Amygdala (tissue), 56 donors: ENCODE data around the gene RAD51B.

ENCODE experiments used
- DNase-seq, 56 donors: peaks; one replicate each; lab custom pipeline; 2025; lab: John Stamatoyannopoulos, UW

The RAD51B gene

DNA sequence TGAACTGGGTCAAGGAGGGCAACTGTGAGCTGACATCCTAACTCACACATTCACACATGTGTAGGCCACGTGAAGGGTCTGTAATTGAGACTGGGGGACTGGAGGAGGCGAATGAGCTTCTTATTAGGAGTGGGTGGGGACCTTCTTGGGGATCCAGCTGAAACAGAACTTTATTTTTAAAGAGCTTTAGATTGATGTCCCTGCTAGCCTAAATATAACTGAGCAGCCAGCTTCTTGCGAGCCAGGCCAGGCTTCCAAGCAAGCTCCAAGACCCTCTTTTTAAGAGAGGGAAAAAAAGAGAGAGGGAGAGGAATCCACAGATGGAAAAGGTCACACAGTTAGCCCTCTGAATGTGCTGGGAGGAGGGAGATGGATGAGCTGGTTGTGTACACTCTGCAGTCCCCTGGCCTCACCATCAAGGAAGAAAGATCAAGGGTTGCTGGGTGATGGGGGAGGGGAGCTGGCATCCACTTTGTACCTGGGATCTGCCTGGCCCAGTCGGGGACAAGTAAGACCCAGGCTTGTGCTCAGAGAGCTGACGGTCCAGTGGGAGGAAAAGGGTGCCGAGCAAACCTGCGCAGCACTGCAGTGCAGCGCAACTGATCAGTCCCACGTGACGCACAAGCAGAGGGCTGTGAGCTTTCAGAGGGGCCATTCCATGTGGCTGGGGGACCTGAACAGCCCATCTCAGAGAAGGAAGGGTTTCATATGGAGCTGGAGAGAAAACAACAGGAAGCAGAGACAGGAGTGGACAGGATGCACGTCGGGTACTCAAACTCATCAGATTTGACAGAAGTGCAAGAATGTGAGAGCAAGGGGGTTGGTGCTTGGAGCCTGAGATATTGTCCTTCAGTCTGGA is 818.8 kb downstream of the RAD51B start:
- DNase-seq: no peak

DNA sequence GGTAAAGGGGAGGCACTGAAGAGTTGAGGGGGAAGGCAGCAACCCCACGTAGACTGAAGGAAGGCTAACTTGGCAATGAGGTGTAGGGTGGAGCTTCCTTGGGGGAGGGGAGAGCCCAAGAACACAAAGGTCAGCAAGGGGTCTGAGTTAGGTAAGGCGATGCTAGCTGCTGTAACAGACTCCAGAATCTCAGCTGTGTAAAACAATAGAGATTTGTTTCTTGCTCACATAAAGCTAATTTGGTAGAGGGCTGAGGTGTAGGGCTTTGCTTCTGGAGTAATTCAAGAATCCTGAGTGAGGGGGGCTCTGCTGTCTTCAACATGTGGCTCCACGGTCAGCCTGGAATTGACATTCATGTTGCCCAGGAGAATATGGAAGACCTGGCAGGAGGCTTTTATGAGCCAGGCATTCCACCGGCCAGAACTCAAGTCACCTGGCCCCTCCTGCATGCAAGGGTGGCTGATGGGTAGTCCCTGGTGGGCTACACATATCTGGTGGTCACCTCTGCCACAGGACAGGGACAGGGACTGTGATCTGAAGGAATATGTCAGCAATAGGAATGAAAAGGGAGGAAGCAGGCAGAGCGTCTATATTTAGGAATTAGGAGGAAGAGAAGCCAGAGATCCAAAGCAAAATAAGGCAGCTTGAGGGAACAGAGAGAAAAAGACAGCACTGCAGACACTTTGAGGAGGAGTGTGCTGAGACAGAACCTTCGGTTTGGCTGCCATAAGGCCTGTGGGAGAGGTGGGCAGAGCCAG is 819.6 kb downstream of the RAD51B start:
- DNase-seq: no peak

DNA sequence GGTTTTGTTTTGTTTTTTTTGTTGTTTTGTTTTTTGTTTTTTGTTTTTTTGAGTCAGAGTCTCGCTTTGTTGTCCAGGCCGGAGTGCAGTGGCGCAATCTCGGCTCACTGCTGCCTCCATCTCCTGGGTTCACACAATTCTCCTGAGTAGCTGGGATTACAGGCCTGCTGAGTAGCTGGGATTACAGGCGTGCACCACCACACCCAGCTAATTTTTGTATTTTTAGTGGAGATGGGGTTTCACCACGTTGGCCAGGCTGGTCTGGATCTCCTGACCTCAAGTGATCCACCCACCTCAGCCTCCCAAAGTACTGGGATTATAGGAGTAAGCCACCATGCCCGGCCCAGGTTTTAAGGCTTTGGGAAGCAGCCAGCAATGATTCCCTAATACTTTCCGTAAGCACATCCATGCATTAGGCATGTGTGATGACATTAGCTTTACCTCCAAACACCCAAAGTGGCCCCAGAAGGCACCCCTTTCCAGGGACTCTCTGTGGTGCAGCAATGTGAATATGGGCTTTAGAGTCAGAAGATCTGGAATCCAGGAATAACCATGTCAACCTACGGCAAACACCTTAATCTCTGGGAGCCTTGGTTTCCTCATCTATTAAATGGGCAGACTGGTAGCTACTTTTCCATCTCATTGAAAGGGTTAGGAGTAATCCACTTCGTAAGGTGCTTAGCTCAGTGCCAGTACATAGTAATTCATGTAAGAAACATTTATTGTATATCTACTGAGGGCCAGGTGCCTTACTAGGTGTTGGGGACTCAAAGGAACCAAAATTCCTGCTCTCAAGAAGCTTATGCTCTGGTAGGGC is 820.4 kb downstream of the RAD51B start:
- no peak for DNase-seq

DNA sequence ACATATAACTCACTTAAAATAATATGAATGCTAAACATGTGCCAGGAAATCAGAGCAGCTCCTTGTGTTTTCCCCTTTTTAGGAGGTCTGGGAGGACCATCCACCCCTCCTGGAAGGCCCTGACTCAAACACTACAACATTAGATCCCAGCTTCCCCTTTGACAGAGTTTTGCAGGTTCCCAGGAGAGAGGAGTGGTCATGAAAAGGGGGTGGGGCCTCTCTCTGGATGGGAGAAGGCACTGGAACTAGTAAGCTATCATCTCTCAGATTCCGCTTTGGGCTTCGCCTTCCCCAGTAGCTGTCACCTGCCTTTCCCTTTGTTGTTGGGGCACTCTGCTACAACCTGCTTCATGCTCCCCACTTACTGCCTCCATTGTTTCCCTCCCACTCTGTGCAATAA is 824.1 kb downstream of the RAD51B start:
- DNase-seq: no peak

DNA sequence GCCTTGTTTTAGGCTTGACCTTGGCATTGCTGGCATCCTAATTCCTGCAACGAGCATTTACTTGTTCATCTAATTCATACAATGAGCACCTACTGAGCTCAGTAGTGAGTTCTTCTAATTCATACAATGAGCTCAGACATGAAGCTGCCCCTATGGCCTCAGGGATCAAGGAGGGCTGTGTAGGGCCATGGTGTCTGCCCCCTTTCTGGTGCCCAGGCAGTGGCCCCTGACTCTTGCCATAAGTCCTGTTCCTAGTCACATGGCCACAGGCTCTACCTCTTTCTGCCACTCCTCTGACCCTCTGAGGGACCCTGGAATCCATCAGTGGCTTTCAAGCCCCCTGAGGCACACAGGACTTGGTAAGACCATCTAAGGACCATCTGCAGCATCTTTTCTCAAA is 824.5 kb downstream of the RAD51B start:
- DNase-seq: no peak

DNA sequence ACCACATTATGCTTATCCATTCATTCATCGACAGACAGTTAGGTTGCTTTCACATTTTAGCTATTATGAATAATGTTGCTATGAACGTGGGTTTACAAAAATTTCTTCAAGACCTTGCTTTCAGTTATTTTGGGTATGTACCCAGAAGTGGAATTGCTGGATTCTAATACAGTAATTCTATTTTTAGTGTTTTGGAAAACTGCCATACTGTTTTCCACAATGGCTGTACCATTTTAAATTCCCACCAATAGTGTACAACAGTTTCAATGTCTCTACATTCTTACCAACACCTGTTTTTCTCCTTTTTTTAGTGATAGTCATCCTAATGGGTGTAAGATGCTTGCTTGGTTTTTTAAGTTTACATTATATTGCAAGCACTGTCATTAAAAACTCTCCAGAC is 825.8 kb downstream of the RAD51B start:
- DNase-seq: no peak

DNA sequence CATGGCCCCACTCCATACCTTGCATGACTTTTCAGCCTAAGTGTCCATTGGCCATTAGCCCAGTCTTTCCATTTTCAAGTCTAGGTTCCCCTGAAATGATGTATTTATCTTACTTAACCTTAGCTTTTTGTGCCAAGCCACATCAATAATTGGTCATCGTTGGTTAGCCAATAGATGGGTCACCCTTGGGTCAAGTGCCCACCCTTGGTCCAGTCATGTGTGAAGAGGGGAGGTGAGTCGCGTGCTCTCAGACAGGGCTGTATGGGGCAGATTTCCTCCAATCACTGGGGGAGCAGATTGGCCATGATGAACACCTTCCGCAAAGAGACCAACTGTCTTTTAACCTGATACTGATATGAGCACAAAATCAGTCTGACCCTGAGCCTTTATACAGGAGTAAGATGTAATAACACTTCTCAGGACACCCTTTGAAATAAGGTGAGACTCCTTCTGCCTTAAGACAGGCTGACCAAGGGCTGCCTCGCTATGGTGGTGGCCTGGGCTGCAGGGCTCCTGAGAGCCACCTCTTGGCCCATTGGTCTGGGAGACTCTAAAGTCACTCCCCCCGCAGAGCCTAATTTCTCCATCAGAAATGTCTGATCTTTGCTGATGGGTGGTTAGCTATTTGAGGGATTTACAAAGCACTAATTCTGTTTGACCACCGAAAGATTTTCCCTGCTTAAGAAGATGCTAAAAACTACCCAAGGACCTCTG is 830.1 kb downstream of the RAD51B start:
- no peak for DNase-seq

DNA sequence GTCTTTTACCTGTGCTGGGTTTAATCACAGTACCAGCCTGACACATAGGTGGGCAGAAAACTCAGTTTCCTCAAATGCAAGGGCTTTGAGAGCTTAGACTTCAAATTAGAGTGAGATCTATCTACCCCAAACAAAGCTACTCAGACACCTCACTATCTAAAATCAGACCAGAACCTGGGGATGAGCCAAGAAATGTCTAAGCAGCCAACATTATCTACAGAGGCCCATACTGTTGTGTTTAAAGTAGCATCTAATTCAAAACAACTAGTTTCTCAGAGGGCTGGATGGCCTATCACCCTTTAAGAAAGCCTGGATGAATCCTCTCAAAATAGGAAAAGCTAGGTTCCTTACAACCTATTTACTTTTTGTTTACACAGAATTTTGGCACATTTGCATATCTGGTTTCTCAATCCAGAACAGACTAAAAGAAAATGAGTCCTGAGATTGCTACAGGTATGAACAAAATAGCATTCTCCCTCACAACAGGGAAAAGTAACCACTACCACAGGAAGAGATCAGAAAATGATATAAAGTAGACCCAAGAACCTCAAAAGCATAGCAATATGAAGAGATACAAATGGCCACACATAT is 830.9 kb downstream of the RAD51B start:
- no peak for DNase-seq

DNA sequence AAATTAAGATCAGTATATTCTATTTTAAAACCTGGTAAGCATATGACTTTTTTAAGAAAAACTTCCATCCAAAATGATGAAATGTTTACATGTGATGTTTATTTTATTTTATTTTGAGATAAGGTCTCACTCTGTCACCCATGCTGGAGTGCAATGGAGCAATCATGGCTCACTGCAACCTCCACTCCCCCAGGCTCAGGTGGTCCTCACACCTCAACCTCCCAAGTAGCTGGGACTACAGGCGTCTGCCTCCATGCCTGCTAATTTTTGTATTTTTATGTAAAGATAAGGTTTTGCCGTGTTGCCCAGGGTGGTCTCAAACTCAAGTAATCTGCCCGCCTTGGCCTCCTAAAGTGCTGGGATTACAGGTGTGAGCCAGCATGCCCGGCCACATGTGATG is 831.5 kb downstream of the RAD51B start:
- no peak for DNase-seq

DNA sequence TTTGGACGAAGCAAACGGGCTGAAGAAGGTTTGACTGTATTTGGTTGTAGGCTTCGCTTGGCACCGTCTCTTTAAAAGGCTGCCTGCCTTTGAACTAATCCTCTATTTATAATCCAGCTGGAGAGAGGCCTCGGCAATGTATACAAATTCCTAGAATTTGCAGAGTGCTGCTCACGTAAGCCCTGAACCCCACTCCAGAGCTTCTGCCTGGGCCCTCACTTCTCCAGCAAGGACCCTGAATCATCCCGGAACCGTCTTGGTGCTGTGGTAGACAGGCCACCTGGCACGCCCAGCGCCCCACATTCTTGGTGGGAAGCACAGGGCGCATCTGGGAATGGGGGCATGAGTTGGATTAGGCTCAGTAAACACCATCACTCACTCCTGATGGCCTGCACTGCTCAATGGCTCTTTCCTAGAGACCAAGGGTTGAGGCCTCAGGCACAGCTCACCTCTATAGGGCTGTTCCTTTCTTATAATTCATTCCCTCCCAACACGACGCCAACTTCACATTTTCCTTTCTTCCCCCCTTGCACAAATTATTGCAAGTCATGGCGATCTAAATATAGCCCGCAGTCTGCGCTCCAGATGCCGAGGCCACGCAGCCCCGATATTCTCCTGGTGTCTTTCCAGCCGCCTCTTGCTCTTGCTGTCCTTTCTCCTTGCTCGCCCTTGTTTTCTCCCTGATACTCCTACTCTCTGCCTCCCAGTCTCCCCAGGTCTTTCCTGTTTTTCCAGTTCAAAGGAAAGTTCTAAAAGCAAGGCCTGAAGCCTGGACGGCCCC is 832.3 kb downstream of the RAD51B start:
- DNase-seq: no peak

DNA sequence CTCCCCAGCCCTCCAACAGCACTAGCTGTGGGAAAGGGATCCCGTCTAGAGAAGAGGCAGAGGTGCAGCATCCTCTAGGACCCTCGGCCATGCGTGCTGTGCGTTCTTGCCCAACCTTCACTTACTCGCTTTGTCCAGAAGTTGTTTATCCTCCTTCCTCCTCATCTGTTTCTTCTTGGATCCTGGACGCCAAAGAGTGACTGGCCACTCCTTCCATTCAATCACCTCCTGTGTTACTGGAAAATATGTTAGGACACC is 832.8 kb downstream of the RAD51B start:
- no peak for DNase-seq

DNA sequence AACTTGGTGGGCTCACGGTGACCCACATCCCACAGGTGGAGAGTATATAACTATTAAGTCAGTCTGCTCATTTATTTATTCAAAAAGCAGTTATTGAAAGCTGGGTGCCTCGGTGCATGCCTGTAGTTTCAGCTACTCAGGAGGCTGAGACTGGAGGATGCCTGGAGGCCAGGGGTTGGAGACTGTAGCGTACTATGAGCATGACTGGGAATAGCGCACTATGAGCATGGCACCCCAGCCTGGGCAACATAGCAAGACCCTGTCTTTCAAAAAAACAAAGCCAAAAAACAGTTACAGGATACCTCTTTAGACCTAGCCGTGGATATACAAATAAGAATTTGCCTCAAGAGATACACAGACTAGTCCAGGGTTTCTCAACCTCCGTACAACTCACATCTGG is 833.5 kb downstream of the RAD51B start:
- DNase-seq: no peak

DNA sequence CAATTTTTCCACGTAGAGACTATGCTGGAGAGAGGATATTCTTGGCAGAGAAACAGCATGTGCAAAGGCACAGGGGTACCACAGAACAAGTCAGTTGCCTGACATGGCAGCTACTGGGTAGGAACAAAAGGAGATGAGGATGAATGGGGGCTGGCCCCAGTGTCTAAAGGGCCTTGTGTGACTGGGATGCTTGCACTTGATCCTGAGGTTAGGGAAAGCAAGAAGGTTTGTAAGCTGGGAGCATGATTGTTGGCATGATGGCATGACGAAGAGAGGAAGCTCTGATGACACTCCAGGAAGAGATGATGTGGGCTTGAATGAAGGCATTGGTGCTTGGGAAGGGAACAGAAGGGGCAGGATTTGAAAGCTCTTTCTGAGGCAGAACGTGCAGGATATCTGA is 834.2 kb downstream of the RAD51B start:
- DNase-seq: no peak

DNA sequence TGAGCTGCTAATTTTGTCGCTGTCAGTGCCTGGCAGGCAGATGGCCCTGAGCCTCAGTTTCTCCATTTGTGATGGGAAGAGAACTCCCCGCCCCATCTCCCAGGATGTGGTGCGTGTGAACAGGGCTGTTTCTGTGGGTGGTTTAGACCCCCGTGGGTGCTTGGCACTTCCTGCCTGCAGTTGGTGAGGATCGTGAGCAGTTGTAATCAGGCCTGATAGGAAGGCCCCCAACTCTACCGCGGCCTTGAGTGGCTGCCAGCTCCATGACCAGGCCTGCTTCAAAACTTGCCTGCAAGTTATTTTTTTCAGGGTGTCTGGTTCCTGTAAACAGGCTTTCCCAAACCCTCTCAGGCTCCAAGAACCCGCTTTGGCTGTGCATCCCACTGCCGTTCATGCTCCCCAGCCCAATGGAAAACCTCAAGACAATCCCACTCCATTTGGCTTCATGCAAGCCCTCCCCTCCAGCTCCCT is 834.9 kb downstream of the RAD51B start:
- no peak for DNase-seq

DNA sequence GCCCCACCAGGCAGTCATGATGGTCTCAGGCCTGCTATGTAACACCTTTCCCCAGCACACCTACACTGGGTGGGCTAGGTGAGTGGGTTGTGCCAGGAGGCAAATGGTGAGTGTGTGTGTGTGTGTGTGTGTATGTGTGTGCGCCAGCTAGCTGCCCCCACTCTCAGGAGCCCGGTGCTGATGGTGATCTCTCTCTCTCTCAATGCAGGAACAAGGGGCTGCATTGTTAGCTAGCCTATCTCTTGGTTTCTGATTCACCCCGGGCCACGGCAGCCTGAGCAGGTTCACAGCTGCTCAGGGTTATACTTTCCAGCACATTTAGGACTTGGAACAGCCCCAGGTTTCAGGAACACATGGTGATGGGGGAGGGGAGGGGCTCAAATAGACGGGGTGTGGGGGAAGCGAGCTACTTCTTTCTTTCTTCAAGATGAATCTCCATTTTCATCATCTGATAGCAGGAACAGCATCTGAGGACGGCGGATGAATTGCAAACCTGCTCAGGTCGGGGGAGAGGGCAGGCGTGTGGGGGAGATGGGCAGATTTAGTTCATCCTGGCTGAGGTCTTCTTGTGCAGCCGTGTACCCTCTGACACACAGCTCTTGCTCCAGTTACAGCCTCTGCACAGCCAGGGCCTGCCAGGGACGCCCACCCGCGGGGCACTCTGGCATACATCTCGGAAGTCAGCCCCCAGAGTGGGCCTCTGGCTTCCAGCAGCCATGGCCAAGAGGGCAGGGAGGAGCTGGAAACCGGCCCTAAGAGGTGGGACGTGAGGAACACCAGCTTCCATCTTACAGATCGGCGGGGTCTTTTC is 835.6 kb downstream of the RAD51B start:
- peak in 11 of 56 donors; percentile 17 to 45 (median 25) for DNase-seq

DNA sequence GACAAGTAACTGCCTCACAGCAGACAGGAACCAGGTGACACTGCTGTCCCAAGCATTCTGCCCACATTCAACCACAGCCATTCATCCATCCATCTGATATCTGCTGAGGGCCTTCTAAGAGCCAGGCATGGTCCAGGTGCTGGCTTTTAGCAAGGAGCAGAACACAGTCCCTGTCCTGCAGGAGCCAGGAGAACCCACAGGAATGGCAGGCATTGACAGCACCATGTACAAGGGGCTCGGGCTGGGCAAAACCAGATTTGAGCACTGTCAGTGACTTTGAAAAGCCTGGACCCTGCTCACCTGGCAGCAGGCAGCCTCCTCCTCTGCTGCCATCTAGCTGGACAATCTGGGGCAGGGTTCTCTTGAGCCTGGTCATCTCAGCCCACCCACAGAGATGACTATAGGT is 836.3 kb downstream of the RAD51B start:
- no peak for DNase-seq

DNA sequence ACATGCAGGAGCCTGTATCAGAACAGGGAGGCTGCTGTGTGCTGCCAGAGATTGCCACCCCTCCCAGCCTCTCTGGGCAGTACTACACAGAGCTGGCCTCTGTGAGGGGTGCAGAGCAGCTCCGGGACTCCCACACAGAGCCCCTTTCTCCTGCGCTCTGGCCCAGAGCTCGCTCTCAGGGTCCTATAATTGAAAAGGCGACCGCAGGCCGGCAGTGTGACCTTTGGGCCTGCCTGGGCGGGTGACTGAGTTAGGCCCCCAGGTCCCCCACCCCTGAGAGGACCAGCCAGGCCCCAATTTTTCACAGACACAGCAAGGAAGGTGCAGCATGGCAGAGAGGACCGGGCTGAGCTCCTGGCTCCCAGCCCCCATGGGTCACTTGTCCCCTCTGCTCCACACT is 836.9 kb downstream of the RAD51B start:
- DNase-seq: no peak

DNA sequence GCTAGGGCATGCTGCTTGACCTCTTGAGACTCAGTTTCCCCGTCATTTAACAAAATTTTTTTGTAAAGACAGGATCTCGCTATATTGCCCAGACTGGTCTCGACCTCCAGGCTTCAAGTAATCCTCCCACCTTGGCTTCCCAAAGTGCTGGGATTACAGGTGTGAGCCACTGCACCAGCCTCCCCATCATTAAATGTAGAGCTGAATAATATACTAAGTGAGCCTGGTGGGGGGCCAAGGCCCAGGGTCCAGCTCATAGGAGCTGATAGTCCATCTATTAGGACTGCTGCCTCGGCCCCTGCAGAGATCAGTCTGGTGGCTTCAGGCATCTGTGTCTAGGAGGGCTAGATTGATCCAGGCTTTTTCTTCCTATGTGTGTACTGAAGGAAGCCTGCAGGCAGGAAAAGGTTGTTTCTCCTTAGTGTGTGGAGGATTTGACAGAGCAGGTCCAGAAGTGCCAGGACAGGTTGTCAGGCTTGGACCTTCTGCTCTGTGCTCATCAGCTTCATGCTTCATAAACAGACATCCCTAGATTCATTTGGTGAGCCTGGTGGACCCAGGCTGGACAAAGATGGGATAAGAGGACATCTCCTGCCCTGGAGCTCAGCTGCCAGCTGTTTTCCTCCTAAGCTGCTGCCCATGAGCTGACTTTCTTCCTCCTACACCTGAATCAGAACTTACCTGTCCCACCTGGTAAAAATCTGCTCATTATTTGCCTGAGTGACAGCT is 837.9 kb downstream of the RAD51B start:
- DNase-seq: no peak
